Mucosa of descending colon (tissue), 3 donors: ENCODE measurements around the gene SOX12. TPM values are rescaled to one million over a fixed set of nuclear protein-coding genes. Genes with fewer than 3 reads are reported as not detected.

Experiments
- ATAC-seq: fragments of 200-7000 bp; cut with Tn5 transposase; one replicate; pipeline ENCODE4 v1.9.1; 2020; ENCODE audit warnings: mild to moderate bottlenecking, moderate library complexity
- DNase-seq, 3 donors: peaks; one replicate each; pipeline ENCODE4 v3.0.0-alpha.2; 2020
- H3K36me3 ChIP-seq: fragments of 200-600 bp; one replicate; pipeline ENCODE4 v1.8.0; 2021; ENCODE audit warnings: low read depth, mild to moderate bottlenecking
- H3K4me1 ChIP-seq: fragments of 200-600 bp; one replicate; pipeline ENCODE4 v1.8.0; 2021; ENCODE audit warnings: low read depth, mild to moderate bottlenecking
- H3K4me3 ChIP-seq: fragments of 200-600 bp; one replicate; pipeline ENCODE4 v1.8.0; 2021; ENCODE audit warnings: mild to moderate bottlenecking
- H3K9me3 ChIP-seq: fragments of 200-600 bp; one replicate; pipeline ENCODE4 v1.8.0; 2021; ENCODE audit warnings: mild to moderate bottlenecking
- CTCF ChIP-seq: fragments of 200-600 bp; IDR thresholded peaks from one replicate; pipeline ENCODE4 v1.8.0; 2022; ENCODE audit warnings: antibody characterized with exemption, mild to moderate bottlenecking
- intact Hi-C, 2 donors: fragments of 100-400 bp; cut with DNase I in 1 of 2; cut with micrococcal nuclease in 1 of 2; formaldehyde crosslinking; loops; one replicate each; pipeline versions ENCODE4 v1.11.0 to v1.11.1; 2022; cut with DNase I, micrococcal nuclease
- total RNA-seq, 3 donors: library from RNA; stranded (reverse); fragmentation: NEBNext Ultra II Directional in 2 of 3; extraction: Animal tissue kit (Norgen Biotek cat#: 25700) in 2 of 3; gene quantifications; one replicate each; pipeline versions ENCODE4 v1.2.1 to v1.2.4, GENCODE V29; 2021 to 2023
- donor health status: DM: no; HTN: no; CAD: no; lungs with moderate emphysema.
- donor health status: DM: no; HTN: no; CAD: no.
- donor health status: DM: no; HTN: yes; CAD: no.

The SOX12 gene
- total RNA-seq, 3 donors from 2014 or later = 3.9 to 24.0 (median 4.5) TPM

- intact Hi-C loops = no loop called here
- Histone ChIP-seq H3K4me1 (peaks cover 2% of the 10 kb centered on the region), H3K4me3 (no peak overlapping the region), H3K9me3 (no peaks in the 10 kb centered on the region), H3K36me3 (no peaks in the 10 kb centered on the region)
- DNase-seq (no peak), ATAC-seq (no peak)
- TF ChIP-seq CTCF = no peak
Measured at GRCh38 chr20:309306-309840, 16.0 kb upstream of the SOX12 start.

GRCh38 chr20:309841-310644 is 15.3 kb upstream of the SOX12 start:
- no peaks in the 10 kb centered on the region for H3K9me3 ChIP-seq
- ATAC-seq = peak; percentile 95
- H3K36me3 ChIP-seq = no peaks in the 10 kb centered on the region
- intact Hi-C loops = no loop called here
- H3K4me1 ChIP-seq = no peaks in the 10 kb centered on the region
- H3K4me3 ChIP-seq = no peak overlapping the region
- DNase-seq = peak; percentile 85 to 93 (median 86)
- TF ChIP-seq CTCF = no peak

- Histone ChIP-seq H3K36me3 (no peaks in the 10 kb centered on the region), H3K4me1 (no peaks in the 10 kb centered on the region), H3K9me3 (no peaks in the 10 kb centered on the region), H3K4me3 (no peak overlapping the region)
- no peak for ATAC-seq
- no peak for TF ChIP-seq CTCF
- intact Hi-C loops = no loop called here
- no peak for DNase-seq
Measured at GRCh38 chr20:310645-311044, 14.7 kb upstream of the SOX12 start.

- intact Hi-C loops = no loop called here
- ATAC-seq = no peak
Measured at GRCh38 chr20:311609-312008, 13.7 kb upstream of the SOX12 start.

GRCh38 chr20:312067-312466 is 13.3 kb upstream of the SOX12 start:
- intact Hi-C loops = no loop called here
- H3K4me1 ChIP-seq = no peaks in the 10 kb centered on the region
- H3K4me3 ChIP-seq = no peak overlapping the region
- TF ChIP-seq CTCF = no peak
- no peaks in the 10 kb centered on the region for H3K36me3 ChIP-seq
- no peaks in the 10 kb centered on the region for H3K9me3 ChIP-seq
- ATAC-seq = no peak
- no peak for DNase-seq

More at GRCh38 chr20:311609-312008, 13.7 kb upstream of the SOX12 start:
- no peak for DNase-seq
- Histone ChIP-seq H3K9me3 (no peaks in the 10 kb centered on the region), H3K4me3 (no peak overlapping the region), H3K36me3 (no peaks in the 10 kb centered on the region), H3K4me1 (no peaks in the 10 kb centered on the region)
- TF ChIP-seq CTCF = no peak
